GM18858 (cell line): ENCODE results near the gene LRP1B.
"Not testable (repeated sequence)": the region's sequence is repeated elsewhere in the genome, so short reads cannot be mapped to it uniquely, and the experiment has no call there.

Experiments used
- ATAC-seq: cut with Tn5 transposase; IDR thresholded peaks from one replicate; pipeline ENCODE4 v1.9.1; 2021; ENCODE audit not compliant: unreplicated experiment

Gene LRP1B

GRCh38 chr2:141906678-141907077 lies 224.1 kb downstream of the LRP1B start:
- no peak for ATAC-seq

DNA sequence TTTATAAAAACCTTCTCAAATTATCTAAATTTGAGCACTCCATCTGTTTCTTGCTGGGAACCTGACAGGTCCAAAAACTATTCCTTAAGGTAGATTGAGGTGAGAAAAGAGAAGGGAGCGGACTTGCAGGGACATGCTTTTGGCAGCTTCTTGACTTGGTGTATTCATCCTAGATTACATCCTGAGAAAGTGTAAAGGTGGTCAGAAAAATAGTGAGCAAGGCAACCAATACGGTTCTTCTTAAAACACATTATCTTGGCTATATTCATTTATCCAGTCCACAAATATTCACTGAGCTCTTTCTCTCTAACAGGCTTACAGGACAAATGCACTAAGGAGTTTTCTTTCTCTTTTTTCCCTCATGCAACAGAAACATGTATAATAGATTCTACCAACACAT lies 230.0 kb downstream of the LRP1B start:
- no peak for ATAC-seq

- ATAC-seq: no peak
Observed at GRCh38 chr2:141899740-141900139, 231.1 kb downstream of the LRP1B start.

DNA sequence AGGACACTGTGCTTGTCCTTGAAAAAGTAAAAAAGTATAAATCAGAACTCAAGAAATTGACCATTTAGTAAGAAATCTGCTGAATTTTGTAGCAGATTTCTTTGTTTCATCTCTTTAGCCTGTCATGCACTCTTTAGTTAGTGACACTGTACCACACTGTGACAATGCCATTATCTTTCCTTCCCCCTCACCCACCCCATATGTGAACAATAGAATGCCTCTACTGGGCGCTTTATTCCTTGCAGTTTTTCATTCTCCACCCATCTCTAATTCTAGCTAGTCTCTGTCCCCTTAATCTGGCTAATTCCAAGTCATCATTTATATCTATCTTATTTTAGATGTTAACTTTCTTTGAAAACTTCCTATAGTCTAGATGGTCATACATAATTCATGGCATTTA lies 241.0 kb downstream of the LRP1B start:
- ATAC-seq: no peak

DNA sequence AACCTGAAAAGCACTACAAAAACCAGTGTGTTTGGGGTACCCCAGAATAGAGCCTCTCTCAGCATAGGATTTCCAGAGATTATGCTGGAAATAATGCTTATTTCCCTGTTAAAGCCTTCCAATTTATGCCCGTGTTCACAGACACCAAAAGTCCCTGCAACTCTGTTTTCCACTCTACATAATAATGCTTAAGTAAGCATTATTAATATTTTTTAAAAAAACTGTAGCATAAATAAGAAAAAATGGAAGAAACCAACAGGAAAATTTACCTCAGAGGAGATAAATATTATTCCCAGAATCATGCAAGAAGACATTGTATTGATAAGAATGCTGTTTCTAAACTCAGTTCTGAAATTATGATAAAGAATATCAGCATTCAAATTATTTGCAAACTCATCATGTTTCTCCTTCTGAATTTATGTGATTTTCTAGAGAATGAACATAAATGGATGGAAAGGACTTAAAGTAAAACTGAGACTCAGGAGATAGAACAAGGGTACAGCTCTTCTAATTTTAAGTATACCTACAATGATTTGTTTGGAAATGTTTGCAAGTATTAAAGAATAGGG lies 241.7 kb downstream of the LRP1B start:
- ATAC-seq: no peak

- ATAC-seq: no peak
Observed at GRCh38 chr2:141887363-141887762, 243.5 kb downstream of the LRP1B start.

- no peak for ATAC-seq
Observed at GRCh38 chr2:141878016-141878415, 252.8 kb downstream of the LRP1B start.

- ATAC-seq: no peak
Observed at GRCh38 chr2:141871913-141872634, 258.7 kb downstream of the LRP1B start.

DNA sequence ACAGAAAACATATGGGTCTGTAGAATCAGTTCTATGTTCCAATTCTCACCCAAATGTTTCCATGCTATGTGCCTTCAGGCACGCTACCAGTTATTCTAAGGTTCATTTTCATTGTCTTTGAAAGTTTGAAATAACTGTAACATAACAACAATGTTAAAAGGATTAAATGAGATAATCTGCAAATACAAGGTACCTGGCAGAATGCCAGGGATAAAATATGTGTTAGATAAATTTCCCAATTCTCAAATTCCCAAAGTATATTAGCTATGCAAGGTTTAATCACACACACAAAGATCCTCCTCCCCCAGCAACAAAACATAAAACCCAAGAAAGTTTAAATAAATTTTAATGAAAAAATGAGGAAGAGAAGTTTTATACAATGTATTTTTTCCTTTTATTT lies 261.2 kb downstream of the LRP1B start:
- no peak for ATAC-seq

GRCh38 chr2:141863964-141864363 lies 266.9 kb downstream of the LRP1B start:
- ATAC-seq: no peak

- no peak for ATAC-seq
Observed at GRCh38 chr2:141856215-141856919, 274.4 kb downstream of the LRP1B start.

DNA sequence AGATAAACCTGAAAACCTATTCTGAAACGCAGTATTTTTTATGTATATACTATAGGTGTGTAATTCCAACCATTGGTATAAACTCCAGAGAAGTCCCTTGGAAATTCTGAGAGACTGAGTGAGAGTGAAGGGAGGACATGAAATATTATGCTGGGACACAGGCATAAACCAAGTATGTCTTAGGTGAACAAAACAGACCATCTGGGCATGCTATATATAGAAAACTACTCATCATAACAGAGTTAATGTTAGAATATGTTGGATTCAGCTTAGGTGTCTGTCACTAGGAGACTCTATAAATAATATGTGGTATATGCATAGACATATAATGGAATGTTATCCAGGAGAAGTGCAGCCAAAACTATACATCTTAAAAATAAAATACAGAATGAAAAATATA lies 282.6 kb downstream of the LRP1B start:
- ATAC-seq: no peak

DNA sequence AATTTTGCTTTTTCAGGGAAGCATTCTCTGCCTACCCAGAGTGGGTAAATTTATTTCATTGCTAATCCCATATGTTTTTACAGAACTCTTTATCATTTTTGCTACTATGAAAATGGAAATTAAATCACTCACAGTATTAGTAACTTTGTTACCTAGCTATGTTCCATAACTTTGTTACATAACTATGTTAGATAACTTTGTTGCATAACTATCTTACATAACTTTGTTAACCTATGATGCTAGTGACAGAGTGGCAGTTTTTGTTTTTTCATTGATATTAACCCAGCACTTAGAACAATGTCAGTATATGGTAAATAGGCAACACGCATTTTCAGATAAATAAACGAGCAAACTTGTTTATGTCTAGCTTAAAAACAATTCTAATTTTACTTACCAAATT lies 286.6 kb downstream of the LRP1B start:
- no peak for ATAC-seq

DNA sequence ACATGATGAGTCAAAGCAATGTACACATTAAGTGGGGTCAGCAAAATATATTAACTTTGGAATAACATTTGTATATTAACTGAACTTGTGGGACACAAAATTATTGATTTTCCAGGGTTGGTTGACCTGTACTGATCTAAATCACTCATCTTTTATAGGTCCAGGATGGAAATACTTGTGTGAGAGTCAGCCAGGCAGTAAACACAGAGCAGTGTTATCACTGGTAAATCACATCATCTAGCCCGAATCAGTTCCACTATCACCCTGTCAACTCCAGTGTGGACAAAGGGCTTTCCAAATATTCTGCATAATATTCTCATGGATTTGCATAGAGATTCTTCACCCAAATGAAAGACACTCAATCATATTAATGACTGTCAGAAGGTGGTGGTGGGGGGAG lies 295.7 kb downstream of the LRP1B start:
- no peak for ATAC-seq

DNA sequence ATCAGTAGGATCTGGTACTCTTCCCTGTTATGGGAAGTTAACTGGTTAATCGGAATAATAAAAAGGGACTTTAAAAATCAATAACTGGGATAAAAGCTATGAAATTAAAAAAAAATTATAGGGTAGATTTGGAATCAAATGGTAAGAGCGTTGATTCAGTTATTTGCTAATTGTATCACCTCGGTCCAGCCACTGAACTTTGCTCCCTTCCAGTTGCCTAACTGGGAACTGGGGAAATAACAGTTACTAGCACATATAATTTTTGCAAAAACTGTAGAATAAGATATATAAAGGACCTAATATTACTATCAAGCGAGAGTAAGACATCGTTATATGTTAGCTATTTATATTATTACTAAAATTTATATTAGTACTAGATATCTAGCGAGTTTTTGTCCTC lies 302.1 kb downstream of the LRP1B start:
- no peak for ATAC-seq

- no peak for ATAC-seq
Observed at GRCh38 chr2:141824790-141825189, 306.0 kb downstream of the LRP1B start.

- ATAC-seq: no peak
Observed at GRCh38 chr2:141820893-141821292, 309.9 kb downstream of the LRP1B start.

- not testable (repeated sequence) for ATAC-seq
Observed at GRCh38 chr2:141815320-141815719, 315.5 kb downstream of the LRP1B start.

DNA sequence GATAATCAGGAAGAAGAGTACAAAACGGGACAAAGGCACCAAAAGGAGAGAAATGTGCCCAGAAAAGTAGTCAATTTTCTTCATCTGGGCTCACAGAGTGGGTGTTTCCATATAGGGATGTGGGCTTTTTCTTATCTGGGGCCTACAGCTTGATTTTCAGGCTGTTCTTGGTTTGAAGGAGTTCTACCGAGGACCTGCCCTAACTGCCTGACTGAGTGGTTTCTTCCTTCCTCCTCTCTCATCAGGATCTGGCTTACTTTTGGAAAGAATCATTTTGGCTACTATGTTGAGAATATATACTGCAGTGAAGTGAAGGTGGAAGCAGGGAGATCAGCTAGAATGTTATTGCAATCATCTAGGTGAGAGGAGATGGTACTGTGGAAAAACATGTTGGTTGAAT lies 316.7 kb downstream of the LRP1B start:
- ATAC-seq: no peak

DNA sequence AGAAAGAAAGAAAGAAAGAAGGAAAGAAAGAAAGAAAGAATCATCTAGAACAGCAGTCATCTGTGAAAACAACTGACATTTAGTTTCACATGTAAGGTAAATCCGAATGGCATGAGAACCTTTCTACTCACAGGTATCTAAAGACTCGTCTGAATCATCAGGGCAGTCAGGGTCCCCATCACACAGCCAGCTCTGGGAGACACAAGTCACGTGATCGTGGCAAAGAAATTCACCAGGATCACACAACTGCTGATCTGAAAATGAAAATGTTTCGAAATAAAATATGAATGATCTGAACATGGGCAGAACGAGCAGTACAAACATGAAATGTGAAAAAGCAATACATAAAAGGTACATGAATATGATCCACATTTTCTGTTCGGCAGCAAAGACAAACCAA lies 320.7 kb downstream of the LRP1B start:
- no peak for ATAC-seq

DNA sequence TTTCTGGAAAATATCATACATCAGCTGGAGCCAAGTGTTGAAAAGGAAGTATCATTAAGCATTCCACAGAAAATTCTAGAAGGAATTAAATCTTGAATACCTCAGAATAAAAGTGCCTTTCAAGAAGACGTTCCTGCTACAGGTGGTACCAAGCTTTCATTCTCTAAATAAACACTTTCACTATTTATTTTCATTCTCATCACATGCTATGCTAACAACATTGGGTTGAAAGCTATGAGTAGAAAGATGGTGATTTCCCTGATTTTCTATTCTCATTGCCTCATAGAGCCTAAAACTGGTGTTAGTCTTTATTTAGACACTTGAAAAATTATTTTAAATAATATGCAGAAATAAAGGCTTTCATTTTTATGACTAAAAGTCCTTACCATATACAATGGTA lies 324.7 kb downstream of the LRP1B start:
- peak; percentile 67 for ATAC-seq

GRCh38 chr2:141805302-141805701 lies 325.5 kb downstream of the LRP1B start:
- no peak for ATAC-seq
